HCT116 (cell line): ENCODE measurements around the gene SYNGR1. TPM values are rescaled to one million over a fixed set of nuclear protein-coding genes. Genes with fewer than 3 reads are reported as not detected.

Source experiments
- ATAC-seq: fragments of 200-7000 bp; cut with Tn5 transposase; 2 replicates; pipeline ENCODE4 v1.9.1; 2020; ENCODE audit warnings: mild to moderate bottlenecking, moderate library complexity
- BruUV-seq: library from RNA; stranded (reverse); fragments of 400-500 nt; replicated peaks from 2 replicates; lab custom pipeline; 2021; lab: Mats Ljungman, UMichigan
- CTCF ChIA-PET: fragments of 300-600 bp; sonication (Branson Sonifier 250); formaldehyde crosslinking; loops from one replicate; lab custom pipeline; 2021; ENCODE audit warnings: antibody characterized with exemption; lab: Charles Lee
- POLR2A ChIA-PET: fragments of 300-600, 350-600 bp; sonication (Branson Sonifier 250); formaldehyde crosslinking; loops from one replicate; lab custom pipeline; 2021; ENCODE audit warnings: antibody characterized with exemption; lab: Charles Lee
- RAD21 ChIA-PET, 2 experiments: fragments of 300-600 bp; sonication (Branson Sonifier 250); formaldehyde crosslinking; loops; one replicate each; lab custom pipeline; 2023; ENCODE audit warnings: low total read pairs in 2 of 2; ENCODE audit not compliant: uncharacterized antibody in 2 of 2, unreplicated experiment in 2 of 2, low non-redundant PET in 1 of 2; lab: Charles Lee
- DNase-seq: peaks from one replicate; pipeline ENCODE4 v3.0.0-alpha.2; 2010; ENCODE audit warnings: low read depth, low spot score
- H2AFZ ChIP-seq: fragments of 200-600 bp; shearing (Covaris generic), sonication (generic); 2 replicates; pipeline ENCODE4 v1.6.1; 2017; ENCODE audit warnings: low read depth, mixed run types, mixed read lengths, antibody characterized with exemption, low read length; ENCODE audit not compliant: poor library complexity, severe bottlenecking
- H3K27ac ChIP-seq: 2 replicates; pipeline ENCODE4 v1.5.1; 2012; ENCODE audit warnings: low read depth, low read length
- H3K27me3 ChIP-seq: fragments of 200-600 bp; sonication (generic); 2 replicates; pipeline ENCODE4 v1.6.1; 2016; ENCODE audit warnings: mixed run types, low read length, mixed read lengths; ENCODE audit not compliant: insufficient read depth
- H3K36me3 ChIP-seq, 2 experiments: fragments of 200-500 bp in 1 of 2; fragments of 200-600 bp in 1 of 2; sonication (Bioruptor generic) in 1 of 2; sonication (generic) in 1 of 2; 2 replicates each; pipeline versions ENCODE4 v1.5.1 to v1.6.1; 2014 to 2016; ENCODE audit warnings: low read length in 2 of 2, inconsistent platforms in 1 of 2, mixed read lengths in 1 of 2, mixed run types in 1 of 2; ENCODE audit not compliant: insufficient read depth in 2 of 2, control insufficient read depth in 1 of 2
- H3K4me1 ChIP-seq, 2 experiments: fragments of 200-600 bp in 1 of 2; sonication (generic) in 1 of 2; 2 replicates each; pipeline versions ENCODE4 v1.5.1 to v1.6.1; 2012 to 2017; ENCODE audit warnings: low read length in 2 of 2, inconsistent platforms in 1 of 2, mild to moderate bottlenecking in 1 of 2, mixed read lengths in 1 of 2, mixed run types in 1 of 2, moderate library complexity in 1 of 2; ENCODE audit not compliant: insufficient read depth in 2 of 2, control insufficient read depth in 1 of 2
- H3K4me2 ChIP-seq: fragments of 200-600 bp; sonication (generic); 2 replicates; pipeline ENCODE4 v1.6.1; 2017; ENCODE audit warnings: mixed run types, low read length, mixed read lengths
- H3K4me3 ChIP-seq, 2 experiments: fragments of 200-600 bp in 1 of 2; sonication (generic) in 1 of 2; replicated peaks in 1 of 2; 2 replicates each; pipeline ENCODE4 v1.5.1; 2011 to 2016; ENCODE audit warnings: low read length in 2 of 2, control low read depth in 1 of 2, low read depth in 1 of 2, mild to moderate bottlenecking in 1 of 2, mixed read lengths in 1 of 2, mixed run types in 1 of 2
- H3K79me2 ChIP-seq: fragments of 200-600 bp; sonication (generic); 2 replicates; pipeline ENCODE4 v1.6.1; 2017; ENCODE audit warnings: mild to moderate bottlenecking, mixed run types, low read length, moderate library complexity, mixed read lengths; ENCODE audit not compliant: insufficient read depth
- H3K9ac ChIP-seq: fragments of 200-600 bp; sonication (generic); 2 replicates; pipeline ENCODE4 v1.6.1; 2016; ENCODE audit warnings: low read length, mixed read lengths
- H3K9me2 ChIP-seq: fragments of 200-600 bp; sonication (generic), shearing (Covaris generic); 2 replicates; pipeline ENCODE4 v1.6.1; 2017; ENCODE audit warnings: mixed run types, mild to moderate bottlenecking, moderate library complexity; ENCODE audit not compliant: insufficient read depth
- H3K9me3 ChIP-seq, 2 experiments: fragments of 200-500 bp in 1 of 2; fragments of 200-600 bp in 1 of 2; sonication (Bioruptor generic) in 1 of 2; sonication (generic) in 1 of 2; 2 replicates each; pipeline ENCODE4 v1.6.1; 2014 to 2017; ENCODE audit warnings: low read length in 2 of 2, mixed read lengths in 2 of 2, inconsistent platforms in 1 of 2, low read depth in 1 of 2, mild to moderate bottlenecking in 1 of 2, mixed run types in 1 of 2, moderate library complexity in 1 of 2; ENCODE audit not compliant: control insufficient read depth in 1 of 2, insufficient read depth in 1 of 2
- H4K20me1 ChIP-seq: fragments of 200-600 bp; sonication (generic), shearing (Covaris generic); 2 replicates; pipeline ENCODE4 v1.6.1; 2017; ENCODE audit warnings: mixed run types, mild to moderate bottlenecking, moderate library complexity; ENCODE audit not compliant: insufficient read depth
- CBX3 ChIP-seq: IDR thresholded peaks from 2 replicates; pipeline ENCODE4 v1.6.1; 2012; ENCODE audit warnings: low read depth
- CEBPB ChIP-seq: IDR thresholded peaks from 2 replicates; pipeline ENCODE4 v1.6.1; 2012; ENCODE audit warnings: low read depth
- EGR1 ChIP-seq: IDR thresholded peaks from 2 replicates; pipeline ENCODE4 v1.6.1; 2012; ENCODE audit warnings: low read depth
- EZH2 ChIP-seq: fragments of 200-600 bp; sonication (generic); IDR thresholded peaks from 2 replicates; pipeline ENCODE4 v1.6.1; 2017; ENCODE audit warnings: antibody characterized with exemption, mixed run types
- EZH2phosphoT487 ChIP-seq: fragments of 200-600 bp; IDR thresholded peaks from 2 replicates; pipeline ENCODE4 v1.6.1; 2018; ENCODE audit warnings: antibody characterized with exemption, borderline replicate concordance
- FOSL1 ChIP-seq: IDR thresholded peaks from 2 replicates; pipeline ENCODE4 v1.6.1; 2012; ENCODE audit warnings: low read depth
- POLR2A ChIP-seq: IDR thresholded peaks from 2 replicates; pipeline ENCODE4 v1.7.0; 2011; ENCODE audit warnings: borderline replicate concordance; ENCODE audit not compliant: insufficient read depth, insufficient read length; ENCODE audit errors: extremely low read depth
- RAD21 ChIP-seq: IDR thresholded peaks from 2 replicates; pipeline ENCODE4 v1.6.1; 2012; ENCODE audit warnings: low read depth, mild to moderate bottlenecking
- SRF ChIP-seq: IDR thresholded peaks from 2 replicates; pipeline ENCODE4 v1.6.1; 2012; ENCODE audit warnings: low read depth
- ZBTB33 ChIP-seq: IDR thresholded peaks from 2 replicates; pipeline ENCODE4 v1.6.1; 2011; ENCODE audit warnings: mild to moderate bottlenecking, low read length, moderate library complexity; ENCODE audit not compliant: insufficient replicate concordance; ENCODE audit errors: extremely low read depth
- intact Hi-C: fragments of 100-400 bp; cut with micrococcal nuclease; formaldehyde crosslinking; loops from 2 replicates; pipeline ENCODE4 v1.10.0; 2022
- total RNA-seq: library from RNA; stranded (reverse); gene quantifications from one replicate; pipeline ENCODE4 v1.2.1, GENCODE V29; 2021; ENCODE audit not compliant: unreplicated experiment
- TF ChIP-seq, protein P1 (sequence below): IDR thresholded peaks from 2 replicates; pipeline ENCODE4 v1.6.1; 2012
- TF ChIP-seq, protein P2 (sequence below): IDR thresholded peaks from 2 replicates; pipeline ENCODE4 v1.6.1; 2012

The SYNGR1 gene
- total RNA-seq, 1 experiment from 2014 or later, result 20.7 TPM

GRCh38 chr22:39379756-39380730 lies 30.3 kb downstream of the SYNGR1 start:
- POLR2A ChIA-PET, result no interaction called here
- RAD21 ChIA-PET, result no interaction called here
- H3K27ac ChIP-seq, result no peak overlapping the region
- no peaks in the 10 kb centered on the region for H3K79me2 ChIP-seq
- TF ChIP-seq EGR1, result no peak
- no peak for TF ChIP-seq RAD21
- TF ChIP-seq CEBPB, result no peak
- no peak for TF ChIP-seq CBX3
- TF ChIP-seq FOSL1, result no peak
- TF ChIP-seq POLR2A, result no peak
- TF ChIP-seq SRF, result no peak
- TF ChIP-seq ZBTB33, result no peak
- TF ChIP-seq EZH2, result no peak
- TF ChIP-seq EZH2phosphoT487, result no peak
- TF ChIP-seq, protein P1, sequence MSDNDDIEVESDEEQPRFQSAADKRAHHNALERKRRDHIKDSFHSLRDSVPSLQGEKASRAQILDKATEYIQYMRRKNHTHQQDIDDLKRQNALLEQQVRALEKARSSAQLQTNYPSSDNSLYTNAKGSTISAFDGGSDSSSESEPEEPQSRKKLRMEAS, result no peak
- TF ChIP-seq, protein P2, sequence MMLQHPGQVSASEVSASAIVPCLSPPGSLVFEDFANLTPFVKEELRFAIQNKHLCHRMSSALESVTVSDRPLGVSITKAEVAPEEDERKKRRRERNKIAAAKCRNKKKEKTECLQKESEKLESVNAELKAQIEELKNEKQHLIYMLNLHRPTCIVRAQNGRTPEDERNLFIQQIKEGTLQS, result no peak
- TF ChIP-seq, all 23 proteins: peak for 0
- H3K4me1 ChIP-seq, result peaks cover 0 to 7% of the 10 kb centered on the region in 2 experiments; a peak in 2 of 4 replicates
- no TSS peak for BruUV-seq
- no peaks in the 10 kb centered on the region for H4K20me1 ChIP-seq
- H3K27me3 ChIP-seq, result no peaks in the 10 kb centered on the region
- no peak overlapping the region for H2AFZ ChIP-seq
- H3K4me3 ChIP-seq, result no peak overlapping the region
- H3K9me2 ChIP-seq, result no peaks in the 10 kb centered on the region
- H3K4me2 ChIP-seq, result no peak overlapping the region
- intact Hi-C loops, result no loop called here
- no peak overlapping the region for H3K9ac ChIP-seq
- no peak for ATAC-seq
- CTCF ChIA-PET, result interaction anchor here (1.6 kb wide), 1 partner anchor 37 kb away, joined by 4 read pairs; no protein-coding TSS in a partner anchor
- no peaks in the 10 kb centered on the region for H3K9me3 ChIP-seq
- DNase-seq, result no peak
- H3K36me3 ChIP-seq, result no peaks in the 10 kb centered on the region; a peak in 1 of 4 replicates
